Gastrocnemius medialis (tissue), 4 donors: Measurements from ENCODE around the gene SERPINA6. TPM values are rescaled to one million over a fixed set of nuclear protein-coding genes. Genes with fewer than 3 reads are reported as not detected.

Experiments
- ATAC-seq, 2 donors: fragments of 150-250 bp; one replicate each; pipeline ENCODE4 v1.9.1; 2016
- DNase-seq, 2 donors: peaks; one replicate each; pipeline ENCODE4 v3.0.0-alpha.2; 2019
- H3K27ac ChIP-seq, 4 donors: fragments of 200-600 bp; sonication (generic); 1 replicate in 1 of 4; 2 replicates in 3 of 4; pipeline ENCODE4 v1.5.1; 2016 to 2018; ENCODE audit warnings: mild to moderate bottlenecking in 2 of 4, moderate library complexity in 1 of 4
- H3K27me3 ChIP-seq, 3 donors: fragments of 200-600 bp; sonication (generic) in 2 of 3; 1 replicate in 1 of 3; 2 replicates in 2 of 3; pipeline versions ENCODE4 v1.5.1 to v1.6.0; 2016 to 2019; ENCODE audit warnings: mild to moderate bottlenecking in 1 of 3, moderate library complexity in 1 of 3
- H3K36me3 ChIP-seq, 2 donors: fragments of 200-600 bp; sonication (generic) in 1 of 2; one replicate each; pipeline ENCODE4 v1.5.1; 2017 to 2018
- H3K4me1 ChIP-seq, 2 donors: fragments of 200-600 bp; sonication (generic) in 1 of 2; one replicate each; pipeline ENCODE4 v1.5.1; 2016 to 2017; ENCODE audit warnings: mild to moderate bottlenecking in 2 of 2
- H3K4me3 ChIP-seq, 4 donors: fragments of 200-600 bp; sonication (generic) in 3 of 4; 1 replicate in 1 of 4; 2 replicates in 3 of 4; pipeline ENCODE4 v1.5.1; 2016 to 2019; ENCODE audit warnings: mild to moderate bottlenecking in 2 of 4
- H3K9me3 ChIP-seq, 3 donors: fragments of 200-600 bp; sonication (generic) in 2 of 3; 1 replicate in 1 of 3; 2 replicates in 2 of 3; pipeline ENCODE4 v1.5.1; 2016 to 2019
- POLR2A ChIP-seq, 2 donors: fragments of 450-650 bp; IDR thresholded peaks; one replicate each; pipeline ENCODE4 v1.6.1; 2017; ENCODE audit warnings: antibody characterized with exemption in 2 of 2, mild to moderate bottlenecking in 2 of 2, moderate library complexity in 2 of 2
- in situ Hi-C, 4 donors: fragments of 200-750 bp; cut with MboI; loops; one replicate each; pipeline versions ENCODE4 v1.15.0 to v1.8.0; 2017; ENCODE audit warnings: low sequenced_read_pairs in 4 of 4
- intact Hi-C: fragments of 100-400 bp; cut with DNase I; formaldehyde crosslinking; loops from one replicate; pipeline ENCODE4 v1.15.1; 2023; ENCODE audit warnings: low total_unique reads
- total RNA-seq, 4 donors: library from RNA; depleted of rRNA; stranded (reverse); fragments of >200 nt; gene quantifications; one replicate each; pipeline versions ENCODE4 v1.1.0 to v1.2.3, GENCODE V29; 2016
- TF ChIP-seq, protein P1 (sequence below), 5 experiments: fragments of 450-650 bp in 3 of 5; fragments of 200-600 bp in 2 of 5; sonication (generic) in 2 of 5; IDR thresholded peaks in 4 of 5; conservative IDR thresholded peaks in 1 of 5; 1 replicate in 4 of 5; 2 replicates in 1 of 5; pipeline ENCODE4 v1.5.1; 2016 to 2019; ENCODE audit warnings: antibody characterized with exemption in 5 of 5, mild to moderate bottlenecking in 3 of 5, moderate library complexity in 3 of 5

SERPINA6 gene
- total RNA-seq, 4 donors from 2014 or later: 0.26 to 0.69 TPM; not detected in 2

GRCh38 chr14:94360945-94361565 lies 37.9 kb upstream of the SERPINA6 start:
- TF ChIP-seq, protein P1, sequence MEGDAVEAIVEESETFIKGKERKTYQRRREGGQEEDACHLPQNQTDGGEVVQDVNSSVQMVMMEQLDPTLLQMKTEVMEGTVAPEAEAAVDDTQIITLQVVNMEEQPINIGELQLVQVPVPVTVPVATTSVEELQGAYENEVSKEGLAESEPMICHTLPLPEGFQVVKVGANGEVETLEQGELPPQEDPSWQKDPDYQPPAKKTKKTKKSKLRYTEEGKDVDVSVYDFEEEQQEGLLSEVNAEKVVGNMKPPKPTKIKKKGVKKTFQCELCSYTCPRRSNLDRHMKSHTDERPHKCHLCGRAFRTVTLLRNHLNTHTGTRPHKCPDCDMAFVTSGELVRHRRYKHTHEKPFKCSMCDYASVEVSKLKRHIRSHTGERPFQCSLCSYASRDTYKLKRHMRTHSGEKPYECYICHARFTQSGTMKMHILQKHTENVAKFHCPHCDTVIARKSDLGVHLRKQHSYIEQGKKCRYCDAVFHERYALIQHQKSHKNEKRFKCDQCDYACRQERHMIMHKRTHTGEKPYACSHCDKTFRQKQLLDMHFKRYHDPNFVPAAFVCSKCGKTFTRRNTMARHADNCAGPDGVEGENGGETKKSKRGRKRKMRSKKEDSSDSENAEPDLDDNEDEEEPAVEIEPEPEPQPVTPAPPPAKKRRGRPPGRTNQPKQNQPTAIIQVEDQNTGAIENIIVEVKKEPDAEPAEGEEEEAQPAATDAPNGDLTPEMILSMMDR (IDR thresholded peaks at IDR 0.05 in 4 of 5, conservative IDR thresholded peaks at IDR 0.05 in 1 of 5): no peak
- no peak for TF ChIP-seq POLR2A (IDR thresholded peaks at IDR 0.05)
- H3K4me1 ChIP-seq: no peaks in the 10 kb centered on the region
- no peak for ATAC-seq
- intact Hi-C loops (no loop called here), in situ Hi-C loops (no loop called here)
- no peak overlapping the region for H3K4me3 ChIP-seq
- H3K36me3 ChIP-seq: no peaks in the 10 kb centered on the region
- no peaks in the 10 kb centered on the region for H3K9me3 ChIP-seq
- H3K27ac ChIP-seq: no peak overlapping the region
- H3K27me3 ChIP-seq: no peaks in the 10 kb centered on the region
- DNase-seq: no peak

DNA sequence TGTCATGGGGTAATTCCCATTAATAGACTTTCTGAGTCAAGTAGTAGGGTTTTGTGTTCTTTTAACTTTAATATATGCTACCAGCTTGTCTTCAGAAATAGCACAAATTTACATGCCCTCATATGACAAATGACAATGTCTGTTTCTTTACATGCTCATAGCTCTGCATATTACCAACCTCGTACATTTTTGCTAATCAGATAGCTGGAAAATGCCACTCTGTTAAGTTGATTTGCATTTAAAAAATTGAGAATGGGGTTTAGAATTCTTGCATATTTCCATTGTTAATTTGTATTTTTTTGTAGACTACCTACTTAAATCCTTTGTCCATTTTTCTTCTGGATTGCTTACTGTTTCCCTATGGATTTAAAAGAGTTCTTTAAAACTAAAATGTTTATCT lies 34.0 kb upstream of the SERPINA6 start:
- H3K4me3 ChIP-seq: no peak overlapping the region
- ATAC-seq (no peak), DNase-seq (no peak)
- H3K4me1 ChIP-seq: no peaks in the 10 kb centered on the region
- TF ChIP-seq, protein P1 (IDR thresholded peaks at IDR 0.05 in 4 of 5, conservative IDR thresholded peaks at IDR 0.05 in 1 of 5): no peak
- TF ChIP-seq POLR2A (IDR thresholded peaks at IDR 0.05): no peak
- intact Hi-C loops (no loop called here), in situ Hi-C loops (loop anchor here in 1 of 4 donors (10.0 kb wide), 1 partner anchor 128 kb away; no protein-coding TSS in a partner anchor)
- no peaks in the 10 kb centered on the region for H3K27me3 ChIP-seq
- H3K27ac ChIP-seq: no peak overlapping the region
- H3K9me3 ChIP-seq: no peaks in the 10 kb centered on the region
- no peaks in the 10 kb centered on the region for H3K36me3 ChIP-seq

GRCh38 chr14:94356379-94357056 lies 33.4 kb upstream of the SERPINA6 start:
- intact Hi-C loops (no loop called here), in situ Hi-C loops (loop anchor here in 1 of 4 donors (10.0 kb wide), 1 partner anchor 128 kb away; no protein-coding TSS in a partner anchor)
- Histone ChIP-seq H3K9me3 (no peaks in the 10 kb centered on the region), H3K27me3 (no peaks in the 10 kb centered on the region), H3K36me3 (no peaks in the 10 kb centered on the region), H3K27ac (no peak overlapping the region), H3K4me3 (no peak overlapping the region), H3K4me1 (no peaks in the 10 kb centered on the region)
- ATAC-seq (no peak), DNase-seq (no peak)
- TF ChIP-seq POLR2A (IDR thresholded peaks at IDR 0.05): no peak
- TF ChIP-seq, protein P1 (IDR thresholded peaks at IDR 0.05 in 4 of 5, conservative IDR thresholded peaks at IDR 0.05 in 1 of 5): no peak

DNA sequence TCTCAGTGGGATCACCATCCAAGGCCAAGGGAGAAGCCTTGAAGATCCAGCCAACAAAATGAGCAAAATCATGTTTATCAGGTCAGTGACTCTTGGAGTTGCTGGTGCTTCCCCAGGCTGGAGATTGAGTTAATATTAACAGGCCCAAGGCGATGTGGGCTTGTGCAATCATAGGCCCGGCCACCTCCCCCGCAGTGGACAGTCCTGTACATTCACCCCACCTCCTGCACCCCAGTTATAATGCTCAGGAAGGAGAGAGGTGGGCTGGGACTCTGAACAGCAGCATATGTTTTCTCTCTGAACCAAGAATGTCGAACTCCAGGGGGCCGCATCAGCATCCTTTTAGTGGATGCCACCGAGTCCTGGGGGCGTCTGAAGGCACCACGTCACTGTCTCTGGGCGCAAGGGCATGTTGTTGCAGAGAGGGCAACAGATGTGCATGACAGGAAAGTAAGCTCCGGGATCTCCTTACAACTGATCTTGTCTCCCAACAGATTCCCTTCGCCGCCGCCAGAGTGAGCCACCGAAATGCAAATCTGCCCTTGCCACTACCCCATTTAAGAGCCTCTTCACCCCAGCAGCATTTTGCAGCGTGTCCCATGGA lies 32.2 kb upstream of the SERPINA6 start:
- ATAC-seq: no peak

More for the DNA sequence above, 32.2 kb upstream of the SERPINA6 start:
- H3K27me3 ChIP-seq: no peaks in the 10 kb centered on the region
- TF ChIP-seq, protein P1 (IDR thresholded peaks at IDR 0.05 in 4 of 5, conservative IDR thresholded peaks at IDR 0.05 in 1 of 5): peak in 2 of 5 experiments; percentile 16 to 20
- no peak for TF ChIP-seq POLR2A (IDR thresholded peaks at IDR 0.05)
- H3K36me3 ChIP-seq: no peaks in the 10 kb centered on the region
- H3K4me3 ChIP-seq: no peak overlapping the region
- in situ Hi-C loops: loop anchor here in 1 of 4 donors (10.0 kb wide), 1 partner anchor 130 kb away; no protein-coding TSS in a partner anchor
- H3K9me3 ChIP-seq: no peaks in the 10 kb centered on the region
- intact Hi-C loops: no loop called here
- no peak overlapping the region for H3K27ac ChIP-seq
- no peak for DNase-seq
- H3K4me1 ChIP-seq: no peaks in the 10 kb centered on the region
